ENCODE measurements around the gene SAXO1.

The SAXO1 gene, protein sequence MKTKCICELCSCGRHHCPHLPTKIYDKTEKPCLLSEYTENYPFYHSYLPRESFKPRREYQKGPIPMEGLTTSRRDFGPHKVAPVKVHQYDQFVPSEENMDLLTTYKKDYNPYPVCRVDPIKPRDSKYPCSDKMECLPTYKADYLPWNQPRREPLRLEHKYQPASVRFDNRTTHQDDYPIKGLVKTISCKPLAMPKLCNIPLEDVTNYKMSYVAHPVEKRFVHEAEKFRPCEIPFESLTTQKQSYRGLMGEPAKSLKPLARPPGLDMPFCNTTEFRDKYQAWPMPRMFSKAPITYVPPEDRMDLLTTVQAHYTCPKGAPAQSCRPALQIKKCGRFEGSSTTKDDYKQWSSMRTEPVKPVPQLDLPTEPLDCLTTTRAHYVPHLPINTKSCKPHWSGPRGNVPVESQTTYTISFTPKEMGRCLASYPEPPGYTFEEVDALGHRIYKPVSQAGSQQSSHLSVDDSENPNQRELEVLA

DNA sequence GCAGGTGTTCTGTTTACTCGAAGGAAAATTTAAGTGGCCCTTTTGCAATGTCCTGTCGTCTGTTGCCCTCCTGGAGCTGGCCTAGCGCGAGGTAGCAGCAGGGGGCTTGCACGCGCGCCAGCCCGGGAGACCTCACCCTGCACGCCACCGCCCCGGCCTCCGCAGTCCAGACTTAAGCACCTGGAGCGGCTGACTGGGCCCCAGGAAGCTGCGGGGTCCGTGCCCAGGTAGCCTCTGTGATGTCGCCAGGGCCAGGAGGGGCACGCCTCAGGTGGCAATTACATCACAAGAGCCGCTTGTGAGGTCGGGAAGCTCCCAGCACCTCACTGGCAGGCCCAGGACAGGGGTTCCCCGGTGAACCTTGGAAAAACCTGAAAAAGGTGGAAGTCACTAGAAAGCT, at the start of gene SAXO1:
SAXO1 (minus strand) TSS at position 195 of the 400 bp plus-strand sequence. CDS start 301 bp downstream, outside the sequence.
- TF ChIP-seq POLR2A (IDR thresholded peaks at IDR 0.05; ENCODE audit: low read length) (no peak), GATA1 (IDR thresholded peaks at IDR 0.05; ENCODE audit: low read depth, low read length) (no peak)
- DNase-seq = no peak

GRCh38 chr9:19074836-19075235, 41.8 kb upstream of the SAXO1 start:
- no peak for TF ChIP-seq GATA1 (IDR thresholded peaks at IDR 0.05; ENCODE audit: low read depth, low read length)
- no peak for TF ChIP-seq POLR2A (IDR thresholded peaks at IDR 0.05; ENCODE audit: low read length)
- no peak for DNase-seq

DNA sequence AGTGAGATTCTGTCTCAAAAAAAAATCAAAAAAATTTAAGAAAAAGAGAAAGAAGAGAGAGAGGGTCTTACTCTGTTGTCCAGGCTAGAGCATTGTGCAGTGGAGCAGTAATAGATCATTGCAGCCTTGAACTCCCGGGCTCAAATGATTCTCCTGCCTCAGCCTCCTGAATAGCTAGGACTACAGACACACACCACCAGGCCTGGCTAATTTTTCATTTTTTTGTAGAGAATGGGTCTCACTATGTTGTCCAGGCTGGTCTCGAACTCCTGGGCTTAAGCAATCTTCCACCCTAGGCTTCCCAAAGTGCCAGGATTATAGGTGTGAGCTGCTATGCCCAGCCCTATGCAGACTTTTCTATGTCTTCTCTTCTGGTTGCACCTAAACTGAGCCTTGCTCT, 41.2 kb upstream of the SAXO1 start:
- no peak for DNase-seq
- TF ChIP-seq GATA1 (IDR thresholded peaks at IDR 0.05; ENCODE audit: low read depth, low read length) (no peak), POLR2A (IDR thresholded peaks at IDR 0.05; ENCODE audit: low read length) (no peak)

DNA sequence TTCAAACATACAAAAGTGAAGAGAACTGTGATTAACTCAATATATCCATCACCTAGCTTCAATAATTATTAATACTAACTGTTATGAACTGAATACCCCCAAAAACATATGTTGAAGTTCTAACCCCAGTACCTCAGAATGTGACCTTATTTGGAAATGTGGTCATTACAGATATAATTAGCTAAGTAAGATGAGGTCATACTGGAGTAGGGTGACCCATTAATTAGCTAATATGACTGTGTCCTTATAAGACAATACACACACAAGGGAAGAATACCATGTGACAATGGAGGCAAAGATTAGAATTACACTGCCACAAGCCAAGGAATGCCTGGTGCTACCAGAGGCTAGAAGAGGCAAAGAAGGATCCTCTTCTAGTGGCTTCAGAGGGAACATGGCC, 24.0 kb upstream of the SAXO1 start:
- TF ChIP-seq POLR2A (IDR thresholded peaks at IDR 0.05; ENCODE audit: low read length) = no peak
- TF ChIP-seq GATA1 (IDR thresholded peaks at IDR 0.05; ENCODE audit: low read depth, low read length) = no peak
- peak; percentile 13 to 16 for DNase-seq

DNA sequence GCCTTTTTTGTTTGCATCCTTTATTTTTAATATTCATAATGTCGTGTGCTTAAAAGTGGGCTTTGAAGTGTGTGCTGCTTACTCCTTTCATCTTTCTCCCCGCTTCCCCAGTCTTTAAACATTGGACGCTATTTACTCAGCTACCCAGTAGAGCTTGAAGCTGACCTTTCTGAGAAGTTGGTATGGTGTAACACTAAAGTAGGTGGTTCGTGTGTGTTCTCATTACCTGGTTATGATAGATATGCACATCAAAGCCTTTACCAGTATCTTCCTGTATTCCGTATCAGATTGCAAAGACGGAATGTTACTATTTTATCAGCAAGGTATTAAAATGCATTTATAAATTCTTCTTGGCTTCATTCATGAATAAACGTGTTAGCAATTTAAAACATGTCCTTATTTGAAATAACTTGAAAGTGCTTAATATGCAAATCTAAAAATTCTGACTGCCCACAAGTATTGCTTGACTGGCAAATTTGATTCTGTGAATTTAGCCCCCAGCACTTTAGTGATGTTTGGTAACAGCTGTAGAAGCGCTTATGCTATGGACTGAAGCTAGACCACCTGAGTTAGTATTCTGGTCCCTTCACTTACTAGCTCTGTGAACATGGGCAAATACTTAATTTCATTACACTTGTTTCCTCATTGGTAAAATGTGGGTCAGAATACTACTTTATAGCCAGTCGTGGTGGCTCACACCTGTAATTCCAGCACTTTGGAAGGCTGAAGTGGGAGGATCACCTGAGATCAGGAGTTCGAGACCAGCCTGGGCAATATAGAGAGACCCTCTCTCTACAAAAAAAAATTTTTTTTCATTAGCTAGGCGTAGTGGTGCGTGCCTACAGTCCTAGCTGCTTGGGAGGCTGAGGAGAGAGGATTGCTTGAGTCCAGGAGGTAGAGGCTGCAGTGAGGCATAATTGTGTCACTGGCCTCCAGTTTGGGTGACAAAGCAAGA, 17.9 kb upstream of the SAXO1 start:
- TF ChIP-seq GATA1 (IDR thresholded peaks at IDR 0.05; ENCODE audit: low read depth, low read length) (no peak), POLR2A (IDR thresholded peaks at IDR 0.05; ENCODE audit: low read length) (no peak)
- DNase-seq = peak; percentile 35 to 36

GRCh38 chr9:19049917-19050636, 17.1 kb upstream of the SAXO1 start:
- DNase-seq = peak; percentile 53 to 63
- TF ChIP-seq GATA1 (IDR thresholded peaks at IDR 0.05; ENCODE audit: low read depth, low read length) (no peak), POLR2A (IDR thresholded peaks at IDR 0.05; ENCODE audit: low read length) (no peak)

DNA sequence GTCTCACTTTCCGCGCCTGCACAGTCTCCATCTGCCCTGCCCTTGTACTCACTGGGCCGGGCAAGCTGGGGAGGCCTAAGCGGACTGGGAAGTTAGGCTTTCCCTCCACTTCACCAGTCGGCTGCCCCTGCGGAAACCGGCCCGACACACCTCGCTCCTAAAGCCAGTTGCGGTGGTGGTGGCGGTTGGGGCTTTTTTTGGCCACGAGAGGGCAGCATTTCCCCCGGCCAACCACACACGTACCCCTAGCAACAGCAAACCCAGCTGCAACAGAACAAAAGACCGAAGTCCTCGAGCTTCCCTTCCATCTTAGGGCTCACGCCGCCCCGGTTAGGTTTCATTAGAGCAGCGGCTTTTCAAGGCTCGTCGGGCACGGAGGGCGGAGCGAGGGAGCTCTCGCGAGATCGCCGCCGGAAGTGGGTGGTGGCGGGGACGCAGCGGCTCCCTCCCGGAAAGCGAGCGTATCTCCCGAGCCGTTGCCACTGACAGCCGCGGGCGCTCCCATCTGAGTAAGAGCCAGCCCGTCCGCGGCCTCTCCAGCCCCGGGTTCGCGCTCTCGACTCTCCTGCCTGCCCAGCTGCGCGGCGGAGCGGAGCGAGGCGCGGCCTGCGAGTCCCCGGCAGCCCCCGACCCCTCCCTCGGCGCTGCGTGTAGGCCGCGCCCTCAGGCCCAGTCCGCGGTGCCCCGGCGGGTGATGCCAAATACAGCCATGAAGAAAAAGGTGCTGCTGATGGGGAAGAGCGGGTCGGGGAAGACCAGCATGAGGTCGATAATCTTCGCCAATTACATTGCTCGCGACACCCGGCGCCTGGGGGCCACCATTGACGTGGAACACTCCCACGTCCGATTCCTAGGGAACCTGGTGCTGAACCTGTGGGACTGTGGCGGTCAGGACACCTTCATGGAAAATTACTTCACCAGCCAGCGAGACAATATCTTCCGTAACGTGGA, 16.2 kb upstream of the SAXO1 start, which contains the start of gene RRAGA:
RRAGA (plus strand) TSS at position 462 of the 951 bp plus-strand sequence; CDS start at position 695, 233 bp downstream.
- peak; percentile 96 to 98 for DNase-seq
- TF ChIP-seq POLR2A (IDR thresholded peaks at IDR 0.05; ENCODE audit: low read length) (peak; percentile 99), GATA1 (IDR thresholded peaks at IDR 0.05; ENCODE audit: low read depth, low read length) (no peak)

GRCh38 chr9:19036611-19037010, 3.6 kb upstream of the SAXO1 start:
- TF ChIP-seq POLR2A (IDR thresholded peaks at IDR 0.05; ENCODE audit: low read length) (no peak), GATA1 (IDR thresholded peaks at IDR 0.05; ENCODE audit: low read depth, low read length) (no peak)
- no peak for DNase-seq

DNA sequence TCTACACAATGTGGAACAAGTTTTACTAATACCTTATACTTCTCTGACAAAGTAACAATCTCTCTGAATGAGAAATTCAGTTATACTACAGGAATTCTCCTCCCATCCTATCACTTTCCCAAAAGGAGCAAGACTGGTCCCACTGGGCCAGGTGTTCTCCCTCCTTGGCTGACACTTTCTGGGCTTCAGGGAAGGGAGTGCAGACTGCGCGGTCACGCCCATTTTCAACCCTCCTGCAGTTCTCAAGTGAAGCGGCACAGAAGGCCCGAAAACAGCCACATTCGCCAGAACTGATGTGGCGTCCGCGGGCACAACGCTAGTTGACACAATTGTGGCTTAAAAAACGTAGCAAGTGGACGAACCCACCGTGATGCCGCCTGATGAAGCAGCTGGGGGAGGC, 603 bp downstream of the SAXO1 start:
- TF ChIP-seq POLR2A (IDR thresholded peaks at IDR 0.05; ENCODE audit: low read length) (no peak), GATA1 (IDR thresholded peaks at IDR 0.05; ENCODE audit: low read depth, low read length) (no peak)
- no peak for DNase-seq

DNA sequence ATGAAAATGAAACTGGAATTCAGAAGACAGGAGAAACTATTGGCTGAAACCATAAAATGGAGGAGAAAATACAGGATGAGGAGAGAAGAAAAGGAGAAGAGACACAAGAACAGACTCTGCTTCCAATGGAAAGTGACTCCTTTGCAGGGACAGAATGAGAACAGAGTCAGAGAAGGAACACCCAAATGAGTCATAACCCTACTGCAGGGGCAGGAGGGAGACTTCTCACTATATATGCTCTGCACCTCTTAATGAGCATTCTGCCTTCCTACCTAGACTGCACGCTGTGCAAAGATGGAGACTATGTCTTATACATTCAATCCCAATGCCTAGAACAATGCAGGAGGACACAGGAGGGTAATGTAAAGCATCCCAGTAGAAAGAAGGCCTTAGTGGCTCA, 2.1 kb downstream of the SAXO1 start:
- DNase-seq = no peak

DNA sequence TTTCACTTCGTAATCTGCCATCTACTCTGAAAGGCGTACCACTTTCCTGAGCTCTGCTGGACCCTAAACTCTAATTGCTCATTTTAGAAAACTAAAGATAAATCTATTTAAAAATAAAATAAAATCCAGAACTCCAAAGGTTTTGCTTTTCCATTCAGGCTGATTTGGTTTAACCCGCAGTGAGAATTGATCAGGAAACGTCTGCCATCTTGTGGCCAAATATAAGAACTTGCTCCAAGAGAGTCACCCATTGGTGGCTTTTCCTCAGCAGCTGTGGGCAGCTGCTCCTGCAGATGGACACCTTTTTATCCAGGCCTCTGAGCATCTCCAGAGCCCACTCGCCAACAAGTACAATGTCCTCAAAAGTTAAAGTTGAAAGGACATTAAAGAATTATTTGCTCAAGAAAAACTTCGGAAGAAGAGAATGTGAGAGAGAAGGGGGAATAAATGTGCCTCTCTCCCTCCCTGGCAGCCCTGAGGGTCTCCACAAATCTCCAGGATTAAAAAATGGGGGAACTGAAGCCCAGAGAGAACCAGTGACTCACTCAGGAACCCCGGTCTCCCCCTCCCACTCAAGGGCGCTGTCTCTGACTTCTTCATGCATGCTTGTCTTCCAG, 4.1 kb downstream of the SAXO1 start:
- TF ChIP-seq POLR2A (IDR thresholded peaks at IDR 0.05; ENCODE audit: low read length) (no peak), GATA1 (IDR thresholded peaks at IDR 0.05; ENCODE audit: low read depth, low read length) (no peak)
- DNase-seq = peak; percentile 59 to 72

More for the DNA sequence above, 2.1 kb downstream of the SAXO1 start:
- TF ChIP-seq GATA1 (IDR thresholded peaks at IDR 0.05; ENCODE audit: low read depth, low read length) = no peak
- no peak for TF ChIP-seq POLR2A (IDR thresholded peaks at IDR 0.05; ENCODE audit: low read length)

GRCh38 chr9:19027825-19028224, 5.2 kb downstream of the SAXO1 start:
- no peak for DNase-seq
- TF ChIP-seq GATA1 (IDR thresholded peaks at IDR 0.05; ENCODE audit: low read depth, low read length) (no peak), POLR2A (IDR thresholded peaks at IDR 0.05; ENCODE audit: low read length) (no peak)

Measured in erythroblast (primary cell).